ENCODE data around the gene CSNK1A1.
A peak's percentile ranks its signal among the peaks of the same experiment; 100 is the strongest.

Gene CSNK1A1

GRCh38 chr5:149453618-149454415, 97.4 kb downstream of the CSNK1A1 start:
- no peak overlapping the region for H3K23ac ChIP-seq (ENCODE audit: low read length in 2 of 2)
- peak overlapping the region; percentile 6 for H2AFZ ChIP-seq (ENCODE audit: low read depth, low read length)
- peak overlapping the region; percentile 82 for H2BK15ac ChIP-seq (ENCODE audit: low read depth, poor library complexity, severe bottlenecking)
- H3K36me3 ChIP-seq (ENCODE audit: control insufficient read depth in 1 of 2, insufficient read depth in 2 of 2, low read depth in 1 of 2, low read length in 2 of 2): no peaks in the 10 kb centered on the region
- no peak for DNase-seq
- H4K91ac ChIP-seq (ENCODE audit: low read length): peak overlapping the region; percentile 99
- H3K4me3 ChIP-seq (ENCODE audit: insufficient read depth in 1 of 2, low read depth in 1 of 2, low read length in 2 of 2): no peak overlapping the region
- H3K27ac ChIP-seq (ENCODE audit: low read length, poor library complexity, severe bottlenecking): peak overlapping the region; percentile 94
- H3K4ac ChIP-seq (ENCODE audit: low read depth in 1 of 2, low read length in 2 of 2): peak overlapping the region; percentile 19 to 94
- H2BK120ac ChIP-seq (ENCODE audit: low read depth, low read length): peak overlapping the region; percentile 89
- H3K4me1 ChIP-seq (ENCODE audit: control insufficient read depth, insufficient read depth, low read depth, low read length): peaks cover 52% of the 10 kb centered on the region
- no peaks in the 10 kb centered on the region for H3K27me3 ChIP-seq (ENCODE audit: control insufficient read depth in 1 of 2, insufficient read depth in 1 of 2, low read length in 2 of 2)
- peak overlapping the region in 1 of 2 experiments; percentile 61 for H3K14ac ChIP-seq (ENCODE audit: low read length in 2 of 2)
- H2AK5ac ChIP-seq (ENCODE audit: low read length, severe bottlenecking): peak overlapping the region; percentile 91
- H2BK12ac ChIP-seq (ENCODE audit: low read length in 2 of 2): peak overlapping the region; percentile 99
- peak overlapping the region; percentile 68 for H3K9ac ChIP-seq (ENCODE audit: low read length)
- no peaks in the 10 kb centered on the region for H3K9me3 ChIP-seq (ENCODE audit: control insufficient read depth, low read length)
- H3K79me1 ChIP-seq (replicated peaks; ENCODE audit: low read length, poor library complexity, severe bottlenecking): no peaks in the 10 kb centered on the region
- H3K4me2 ChIP-seq (ENCODE audit: low read length, poor library complexity, severe bottlenecking): peak overlapping the region; percentile 2
- H2BK5ac ChIP-seq (ENCODE audit: low read depth, low read length, poor library complexity, severe bottlenecking): peak overlapping the region; percentile 67
- peak overlapping the region; percentile 100 for H4K8ac ChIP-seq (ENCODE audit: low read length)
- H3K18ac ChIP-seq (ENCODE audit: low read depth in 1 of 2, low read length in 2 of 2): peak overlapping the region; percentile 96 to 98
- 72% methylated on average over 9 of the region's 10 CpGs for WGBS

GRCh38 chr5:149452665-149453617, 98.3 kb downstream of the CSNK1A1 start:
- 20% methylated on average over 13 of the region's 16 CpGs for WGBS

DNA sequence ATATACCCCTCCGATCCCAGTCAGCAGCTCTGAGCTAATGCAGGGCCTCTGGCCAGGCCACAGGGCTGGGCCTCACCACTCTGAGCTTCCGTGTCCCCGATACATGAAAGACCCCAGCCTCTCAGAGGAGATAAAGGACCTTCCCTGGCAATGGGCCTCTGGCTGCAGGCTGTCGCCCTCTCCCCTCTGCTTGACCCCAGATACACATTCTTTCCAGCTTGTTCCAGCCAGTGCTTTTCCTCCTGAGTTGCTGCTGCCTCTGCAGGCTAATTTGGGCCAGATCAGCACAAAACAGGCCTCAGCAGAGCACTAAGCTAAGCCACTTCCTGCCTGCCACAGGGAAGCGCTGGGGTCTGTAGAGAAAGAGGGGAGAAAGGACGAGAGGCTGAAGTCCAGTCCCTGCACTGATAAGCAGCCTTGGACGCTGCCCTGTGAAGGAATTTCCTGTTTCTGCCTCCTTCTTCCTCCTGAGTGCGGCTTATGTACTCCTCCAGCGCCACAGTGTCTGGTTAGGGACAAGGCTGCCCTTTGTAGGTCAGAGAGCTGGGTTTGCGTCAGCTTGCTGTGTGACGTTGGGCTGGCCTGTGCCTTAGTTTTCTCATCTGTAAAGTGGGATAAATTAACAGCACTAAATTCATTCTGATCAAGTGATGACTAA, 99.1 kb downstream of the CSNK1A1 start:
- H3K36me3 ChIP-seq (ENCODE audit: control insufficient read depth in 1 of 2, insufficient read depth in 2 of 2, low read depth in 1 of 2, low read length in 2 of 2): no peaks in the 10 kb centered on the region
- H3K9me3 ChIP-seq (ENCODE audit: control insufficient read depth, low read length): no peaks in the 10 kb centered on the region
- peak overlapping the region; percentile 92 for H4K91ac ChIP-seq (ENCODE audit: low read length)
- no peaks in the 10 kb centered on the region for H3K27me3 ChIP-seq (ENCODE audit: control insufficient read depth in 1 of 2, insufficient read depth in 1 of 2, low read length in 2 of 2)
- H2BK5ac ChIP-seq (ENCODE audit: low read depth, low read length, poor library complexity, severe bottlenecking): peak overlapping the region; percentile 21
- peak; percentile 93 for DNase-seq
- peak overlapping the region; percentile 94 for H3K27ac ChIP-seq (ENCODE audit: low read length, poor library complexity, severe bottlenecking)
- peak overlapping the region in 1 of 2 experiments; percentile 74 for H3K23ac ChIP-seq (ENCODE audit: low read length in 2 of 2)
- H3K79me1 ChIP-seq (replicated peaks; ENCODE audit: low read length, poor library complexity, severe bottlenecking): no peaks in the 10 kb centered on the region
- H3K9ac ChIP-seq (ENCODE audit: low read length): peak overlapping the region; percentile 68
- 5% methylated on average over 10 of the region's 11 CpGs for WGBS
- H3K4me2 ChIP-seq (ENCODE audit: low read length, poor library complexity, severe bottlenecking): no peak overlapping the region
- peak overlapping the region; percentile 94 for H2BK15ac ChIP-seq (ENCODE audit: low read depth, poor library complexity, severe bottlenecking)
- no peak overlapping the region for H3K4me3 ChIP-seq (ENCODE audit: insufficient read depth in 1 of 2, low read depth in 1 of 2, low read length in 2 of 2)
- peak overlapping the region; percentile 29 to 73 for H3K18ac ChIP-seq (ENCODE audit: low read depth in 1 of 2, low read length in 2 of 2)
- H4K8ac ChIP-seq (ENCODE audit: low read length): peak overlapping the region; percentile 79
- peak overlapping the region in 1 of 2 experiments; percentile 56 for H3K14ac ChIP-seq (ENCODE audit: low read length in 2 of 2)
- peak overlapping the region; percentile 37 for H2BK120ac ChIP-seq (ENCODE audit: low read depth, low read length)
- peaks cover 46% of the 10 kb centered on the region for H3K4me1 ChIP-seq (ENCODE audit: control insufficient read depth, insufficient read depth, low read depth, low read length)
- peak overlapping the region; percentile 61 to 95 for H3K4ac ChIP-seq (ENCODE audit: low read depth in 1 of 2, low read length in 2 of 2)
- H2AFZ ChIP-seq (ENCODE audit: low read depth, low read length): peak overlapping the region; percentile 57
- peak overlapping the region; percentile 41 to 95 for H2BK12ac ChIP-seq (ENCODE audit: low read length in 2 of 2)
- peak overlapping the region; percentile 90 for H2AK5ac ChIP-seq (ENCODE audit: low read length, severe bottlenecking)

More at GRCh38 chr5:149452665-149453617, 98.3 kb downstream of the CSNK1A1 start:
- Histone ChIP-seq H3K27me3 (ENCODE audit: control insufficient read depth in 1 of 2, insufficient read depth in 1 of 2, low read length in 2 of 2) (no peaks in the 10 kb centered on the region), H4K8ac (ENCODE audit: low read length) (peak overlapping the region; percentile 100), H2BK15ac (ENCODE audit: low read depth, poor library complexity, severe bottlenecking) (peak overlapping the region; percentile 87), H2BK120ac (ENCODE audit: low read depth, low read length) (peak overlapping the region; percentile 89), H3K27ac (ENCODE audit: low read length, poor library complexity, severe bottlenecking) (peak overlapping the region; percentile 94), H4K91ac (ENCODE audit: low read length) (peak overlapping the region; percentile 99), H2AK5ac (ENCODE audit: low read length, severe bottlenecking) (peak overlapping the region; percentile 91), H3K18ac (ENCODE audit: low read depth in 1 of 2, low read length in 2 of 2) (peak overlapping the region; percentile 96 to 98), H3K36me3 (ENCODE audit: control insufficient read depth in 1 of 2, insufficient read depth in 2 of 2, low read depth in 1 of 2, low read length in 2 of 2) (no peaks in the 10 kb centered on the region), H3K14ac (ENCODE audit: low read length in 2 of 2) (peak overlapping the region in 1 of 2 experiments; percentile 61), H3K23ac (ENCODE audit: low read length in 2 of 2) (no peak overlapping the region), H2BK12ac (ENCODE audit: low read length in 2 of 2) (peak overlapping the region; percentile 99), H3K9me3 (ENCODE audit: control insufficient read depth, low read length) (no peaks in the 10 kb centered on the region), H3K9ac (ENCODE audit: low read length) (peak overlapping the region; percentile 68), H2AFZ (ENCODE audit: low read depth, low read length) (peak overlapping the region; percentile 6), H3K4me3 (ENCODE audit: insufficient read depth in 1 of 2, low read depth in 1 of 2, low read length in 2 of 2) (no peak overlapping the region), H3K79me1 (replicated peaks; ENCODE audit: low read length, poor library complexity, severe bottlenecking) (no peaks in the 10 kb centered on the region), H3K4me2 (ENCODE audit: low read length, poor library complexity, severe bottlenecking) (peak overlapping the region; percentile 2), H3K4ac (ENCODE audit: low read depth in 1 of 2, low read length in 2 of 2) (peak overlapping the region; percentile 73 to 94), H3K4me1 (ENCODE audit: control insufficient read depth, insufficient read depth, low read depth, low read length) (peaks cover 50% of the 10 kb centered on the region), H2BK5ac (ENCODE audit: low read depth, low read length, poor library complexity, severe bottlenecking) (peak overlapping the region; percentile 75)
- DNase-seq: peak; percentile 99
